ENCODE data around the gene TEX30. TPM values are rescaled to one million over a fixed set of nuclear protein-coding genes. Genes with fewer than 3 reads are reported as not detected.

Gene TEX30
- total RNA-seq, 1 experiment from 2014 or later: 7.4 TPM

DNA sequence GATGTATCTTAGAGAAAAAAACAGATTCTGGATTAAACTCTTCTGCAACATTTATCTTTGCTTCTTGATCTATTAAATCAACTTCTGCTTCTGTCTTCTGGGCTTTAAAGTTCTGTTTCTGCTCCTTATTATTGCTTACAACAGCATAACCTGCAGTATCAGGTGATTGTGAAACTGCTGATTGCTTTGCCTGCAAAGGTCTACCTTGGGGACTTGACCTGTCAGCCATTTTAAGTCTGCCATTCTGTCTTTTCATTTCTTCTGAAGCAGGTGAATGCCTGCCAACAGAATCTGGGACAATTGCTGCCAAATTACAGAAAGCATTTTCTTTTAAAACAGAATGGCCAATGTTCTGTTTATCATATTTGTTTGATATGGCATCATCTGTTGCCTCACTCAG is 31.1 kb downstream of the TEX30 start:
- CTCF ChIA-PET: no interaction called here
- Mint-ChIP-seq H3K27ac (ENCODE audit: unreplicated experiment) (no peak overlapping the region), H3K27me3 (ENCODE audit: unreplicated experiment) (peaks cover 60% of the 10 kb centered on the region), H3K36me3 (ENCODE audit: insufficient read depth, unreplicated experiment) (no peaks in the 10 kb centered on the region), H3K4me1 (ENCODE audit: low read depth, unreplicated experiment) (no peaks in the 10 kb centered on the region), H3K9me3 (ENCODE audit: low read depth, unreplicated experiment) (peaks cover 2% of the 10 kb centered on the region), H3K4me3 (ENCODE audit: low read depth, unreplicated experiment) (no peak overlapping the region)
- intact Hi-C loops (cut with micrococcal nuclease; ENCODE audit: unreplicated experiment): no loop called here
- no TSS peak for BruUV-seq (replicated peaks)
- TF ChIP-seq, protein P1, sequence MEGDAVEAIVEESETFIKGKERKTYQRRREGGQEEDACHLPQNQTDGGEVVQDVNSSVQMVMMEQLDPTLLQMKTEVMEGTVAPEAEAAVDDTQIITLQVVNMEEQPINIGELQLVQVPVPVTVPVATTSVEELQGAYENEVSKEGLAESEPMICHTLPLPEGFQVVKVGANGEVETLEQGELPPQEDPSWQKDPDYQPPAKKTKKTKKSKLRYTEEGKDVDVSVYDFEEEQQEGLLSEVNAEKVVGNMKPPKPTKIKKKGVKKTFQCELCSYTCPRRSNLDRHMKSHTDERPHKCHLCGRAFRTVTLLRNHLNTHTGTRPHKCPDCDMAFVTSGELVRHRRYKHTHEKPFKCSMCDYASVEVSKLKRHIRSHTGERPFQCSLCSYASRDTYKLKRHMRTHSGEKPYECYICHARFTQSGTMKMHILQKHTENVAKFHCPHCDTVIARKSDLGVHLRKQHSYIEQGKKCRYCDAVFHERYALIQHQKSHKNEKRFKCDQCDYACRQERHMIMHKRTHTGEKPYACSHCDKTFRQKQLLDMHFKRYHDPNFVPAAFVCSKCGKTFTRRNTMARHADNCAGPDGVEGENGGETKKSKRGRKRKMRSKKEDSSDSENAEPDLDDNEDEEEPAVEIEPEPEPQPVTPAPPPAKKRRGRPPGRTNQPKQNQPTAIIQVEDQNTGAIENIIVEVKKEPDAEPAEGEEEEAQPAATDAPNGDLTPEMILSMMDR (IDR thresholded peaks at IDR 0.05; ENCODE audit: unreplicated experiment): no peak
- DNase-seq: no peak

DNA sequence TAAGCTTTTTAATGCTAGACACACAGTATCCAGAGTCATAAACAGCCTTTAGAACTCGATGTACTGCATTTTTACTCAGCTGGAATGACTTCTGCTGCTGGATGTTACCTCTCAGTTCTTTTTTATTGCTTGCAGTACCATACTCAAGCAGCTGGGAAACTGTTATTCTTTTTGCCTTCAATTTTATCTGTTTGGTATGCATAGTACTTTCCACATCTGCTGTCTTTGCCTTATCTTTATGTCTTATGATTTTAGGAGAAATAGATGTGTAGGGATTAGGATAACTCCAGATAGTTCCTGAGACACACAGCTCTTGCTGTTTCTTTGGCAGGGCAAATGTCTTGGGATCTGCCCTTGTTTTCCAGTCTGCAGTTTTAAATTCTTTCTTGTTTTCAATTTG is 31.5 kb downstream of the TEX30 start:
- BruUV-seq (replicated peaks): no TSS peak
- Mint-ChIP-seq H3K4me3 (ENCODE audit: low read depth, unreplicated experiment) (no peak overlapping the region), H3K9me3 (ENCODE audit: low read depth, unreplicated experiment) (peaks cover 2% of the 10 kb centered on the region), H3K27ac (ENCODE audit: unreplicated experiment) (no peak overlapping the region), H3K27me3 (ENCODE audit: unreplicated experiment) (peaks cover 56% of the 10 kb centered on the region), H3K4me1 (ENCODE audit: low read depth, unreplicated experiment) (no peaks in the 10 kb centered on the region), H3K36me3 (ENCODE audit: insufficient read depth, unreplicated experiment) (no peaks in the 10 kb centered on the region)
- TF ChIP-seq, protein P1 (IDR thresholded peaks at IDR 0.05; ENCODE audit: unreplicated experiment): no peak
- intact Hi-C loops (cut with micrococcal nuclease; ENCODE audit: unreplicated experiment): no loop called here
- no peak for DNase-seq
- CTCF ChIA-PET: no interaction called here

DNA sequence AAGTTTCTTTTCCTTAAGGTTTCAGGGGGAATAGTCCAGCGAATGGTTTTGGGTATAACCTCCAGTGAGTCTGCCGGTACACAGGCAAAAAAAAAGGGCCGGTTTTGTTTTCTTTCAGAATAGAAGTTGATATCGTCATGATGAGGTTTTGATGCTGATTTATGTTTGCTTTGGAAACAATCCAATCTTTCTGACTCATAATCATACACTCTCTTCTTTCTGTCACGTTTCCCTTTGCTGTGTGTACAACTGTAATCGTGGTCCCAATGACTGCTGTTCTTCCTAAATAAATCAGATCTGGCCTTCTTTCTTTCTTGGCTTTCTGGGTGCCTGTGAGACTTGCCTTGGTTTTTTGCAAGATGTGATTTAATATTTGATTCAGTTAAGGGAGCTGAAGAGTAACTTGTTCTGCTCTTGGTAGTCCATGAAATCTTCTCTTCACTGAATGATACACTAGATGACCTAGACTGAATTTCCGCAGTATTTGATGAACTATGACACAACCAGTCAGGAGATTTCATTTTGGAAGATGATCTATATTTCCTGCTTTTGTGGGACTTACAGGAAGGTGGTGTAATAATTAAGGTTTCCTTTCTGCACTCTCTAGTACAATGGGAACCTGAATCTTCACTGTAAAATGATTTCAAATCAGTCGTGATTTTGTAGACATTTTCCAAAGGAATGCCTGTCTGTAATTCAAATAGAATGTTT is 43.9 kb downstream of the TEX30 start:
- BruUV-seq (replicated peaks): no TSS peak
- Mint-ChIP-seq H3K27ac (ENCODE audit: unreplicated experiment) (no peak overlapping the region), H3K27me3 (ENCODE audit: unreplicated experiment) (no peaks in the 10 kb centered on the region), H3K4me3 (ENCODE audit: low read depth, unreplicated experiment) (no peak overlapping the region), H3K9me3 (ENCODE audit: low read depth, unreplicated experiment) (no peaks in the 10 kb centered on the region), H3K4me1 (ENCODE audit: low read depth, unreplicated experiment) (peaks cover 7% of the 10 kb centered on the region), H3K36me3 (ENCODE audit: insufficient read depth, unreplicated experiment) (no peaks in the 10 kb centered on the region)
- TF ChIP-seq, protein P1 (IDR thresholded peaks at IDR 0.05; ENCODE audit: unreplicated experiment): no peak
- CTCF ChIA-PET: no interaction called here
- DNase-seq: no peak
- intact Hi-C loops (cut with micrococcal nuclease; ENCODE audit: unreplicated experiment): loop anchor here (5.0 kb wide), 1 partner anchor 137 kb away; no protein-coding TSS in a partner anchor

DNA sequence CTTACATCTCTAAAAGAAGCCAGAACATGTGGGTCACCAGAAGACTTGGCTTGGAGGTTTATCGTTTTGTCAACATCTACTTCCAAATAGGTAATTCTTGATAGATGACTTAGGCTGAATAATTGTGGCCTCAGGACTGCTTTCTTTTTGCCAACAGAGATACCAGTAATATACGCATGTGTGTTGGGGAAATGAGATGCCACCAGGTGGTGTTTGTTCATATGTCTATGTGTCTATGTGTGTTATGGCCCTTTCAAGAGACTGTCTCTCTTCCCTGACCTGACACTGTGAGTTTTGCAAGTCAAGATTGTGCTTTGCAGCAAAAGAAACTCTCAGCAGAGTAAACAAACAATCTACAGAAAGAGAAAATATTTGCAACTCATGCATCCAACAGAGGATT is 47.2 kb downstream of the TEX30 start:
- no peaks in the 10 kb centered on the region for H3K27me3 Mint-ChIP-seq (ENCODE audit: unreplicated experiment)
- CTCF ChIA-PET: interaction anchor here (0.7 kb wide), 1 partner anchor 59 kb away, joined by 4 read pairs; no protein-coding TSS in a partner anchor
- H3K27ac Mint-ChIP-seq (ENCODE audit: unreplicated experiment): no peak overlapping the region
- no peak for DNase-seq
- no peak overlapping the region for H3K4me3 Mint-ChIP-seq (ENCODE audit: low read depth, unreplicated experiment)
- no peaks in the 10 kb centered on the region for H3K36me3 Mint-ChIP-seq (ENCODE audit: insufficient read depth, unreplicated experiment)
- intact Hi-C loops (cut with micrococcal nuclease; ENCODE audit: unreplicated experiment): loop anchor here (2.0 to 5.0 kb wide), 2 partner anchors 120 to 134 kb away; partner anchors contain the start of gene ERCC5
- no peaks in the 10 kb centered on the region for H3K9me3 Mint-ChIP-seq (ENCODE audit: low read depth, unreplicated experiment)
- H3K4me1 Mint-ChIP-seq (ENCODE audit: low read depth, unreplicated experiment): peaks cover 7% of the 10 kb centered on the region
- no TSS peak for BruUV-seq (replicated peaks)
- TF ChIP-seq, protein P1 (IDR thresholded peaks at IDR 0.05; ENCODE audit: unreplicated experiment): no peak

All from Calu3 (cell line).